Keratinocyte (primary cell): Measurements from ENCODE around the gene LCN10. TPM values are rescaled to one million over a fixed set of nuclear protein-coding genes. Genes with fewer than 3 reads are reported as not detected.

Experiments used
- DNase-seq: peaks from one replicate; pipeline ENCODE4 v3.0.0-alpha.2; 2011; ENCODE audit warnings: low read depth, missing footprints, low spot score
- FAIRE-seq: peaks from 2 replicates; lab custom pipeline; 2011; peaks lifted over from hg19 to GRCh38; lab: Jason Lieb, UNC
- H2AFZ ChIP-seq: 2 replicates; pipeline ENCODE4 v1.6.0; 2012; ENCODE audit warnings: low read length, control low read depth, inconsistent platforms; ENCODE audit not compliant: control insufficient read depth
- H3K27ac ChIP-seq: 2 replicates; pipeline ENCODE4 v1.5.1; 2011; ENCODE audit warnings: low read length; ENCODE audit not compliant: control insufficient read depth, insufficient read depth
- H3K27me3 ChIP-seq: 3 replicates; pipeline ENCODE4 v1.6.0; 2011; ENCODE audit warnings: low read length; ENCODE audit not compliant: control insufficient read depth, insufficient read depth; ENCODE audit errors: extremely low read depth
- H3K36me3 ChIP-seq, 2 experiments: 2 replicates in 1 of 2; 3 replicates in 1 of 2; pipeline ENCODE4 v1.5.1; 2011; ENCODE audit warnings: low read length in 2 of 2, mild to moderate bottlenecking in 1 of 2; ENCODE audit not compliant: control insufficient read depth in 2 of 2, insufficient read depth in 2 of 2; ENCODE audit errors: extremely low read depth in 1 of 2
- H3K4me1 ChIP-seq: 3 replicates; pipeline ENCODE4 v1.5.1; 2011; ENCODE audit warnings: low read length; ENCODE audit not compliant: control insufficient read depth, insufficient read depth; ENCODE audit errors: extremely low read depth
- H3K4me2 ChIP-seq: 3 replicates; pipeline ENCODE4 v1.6.0; 2011; ENCODE audit warnings: low read depth, low read length; ENCODE audit not compliant: control insufficient read depth, insufficient read depth; ENCODE audit errors: extremely low read depth
- H3K4me3 ChIP-seq, 3 experiments: fragments of 200-600 bp in 1 of 3; sonication (generic) in 1 of 3; 2 replicates in 2 of 3; 3 replicates in 1 of 3; pipeline ENCODE4 v1.5.1; 2011 to 2016; ENCODE audit warnings: low read length in 3 of 3, mild to moderate bottlenecking in 3 of 3, control low read depth in 2 of 3, inconsistent platforms in 1 of 3, low read depth in 1 of 3, mixed read lengths in 1 of 3, mixed run types in 1 of 3, moderate library complexity in 1 of 3; ENCODE audit not compliant: control insufficient read depth in 2 of 3, insufficient read depth in 2 of 3; ENCODE audit errors: extremely low read depth in 1 of 3
- H3K79me2 ChIP-seq: 2 replicates; pipeline ENCODE4 v1.6.0; 2012; ENCODE audit warnings: low read length; ENCODE audit not compliant: control insufficient read depth, insufficient read depth
- H3K9ac ChIP-seq: 3 replicates; pipeline ENCODE4 v1.6.0; 2011; ENCODE audit warnings: low read length; ENCODE audit not compliant: control insufficient read depth, insufficient read depth; ENCODE audit errors: extremely low read depth
- H3K9me1 ChIP-seq: 3 replicates; pipeline ENCODE4 v1.6.0; 2011; ENCODE audit warnings: low read length; ENCODE audit not compliant: control insufficient read depth, insufficient read depth; ENCODE audit errors: extremely low read depth
- H3K9me3 ChIP-seq: 2 replicates; pipeline ENCODE4 v1.5.1; 2012; ENCODE audit warnings: low read depth, low read length; ENCODE audit not compliant: control insufficient read depth
- H4K20me1 ChIP-seq: 3 replicates; pipeline ENCODE4 v1.6.0; 2011; ENCODE audit warnings: low read length; ENCODE audit not compliant: control insufficient read depth, insufficient read depth; ENCODE audit errors: extremely low read depth
- EZH2 ChIP-seq: IDR thresholded peaks from one replicate; pipeline ENCODE4 v1.6.1; 2012; ENCODE audit warnings: inconsistent platforms, mild to moderate bottlenecking, low read length, moderate library complexity
- dilution Hi-C: fragments of 300-500 bp; cut with MboI; formaldehyde crosslinking; loops from one replicate; pipeline ENCODE4 v1.7.0; 2020; ENCODE audit warnings: low sequenced_read_pairs; ENCODE audit not compliant: extremely low pct_ligation_motif_present
- polyA plus RNA-seq, 5 experiments: library from polyadenylated mRNA; depleted of rRNA in 3 of 5; stranded (reverse) in 3 of 5; stranded (forward) in 1 of 5; unstranded in 1 of 5; fragments of >200 nt; gene quantifications; 1 replicate in 1 of 5; 2 replicates in 3 of 5; 3 replicates in 1 of 5; pipeline versions ENCODE4 v1.2.1 to v1.2.3, GENCODE V29; 2011 to 2012; ENCODE audit warnings: missing spikeins in 2 of 5, low read depth in 1 of 5, low replicate concordance in 1 of 5
- TF ChIP-seq, protein P1 (sequence below), 3 experiments: IDR thresholded peaks in 1 of 3; conservative IDR thresholded peaks in 1 of 3; optimal IDR thresholded peaks in 1 of 3; 2 replicates in 2 of 3; 3 replicates in 1 of 3; pipeline versions ENCODE3 to v1.5.1; 2011; ENCODE audit warnings: low read length in 3 of 3, mild to moderate bottlenecking in 3 of 3, moderate library complexity in 2 of 3, control low read depth in 1 of 3, inconsistent platforms in 1 of 3; ENCODE audit not compliant: insufficient read depth in 2 of 3; ENCODE audit errors: extremely low read depth in 1 of 3

LCN10 gene
- polyA plus RNA-seq, 1 donor (not counting 4 experiments of a cell fraction or from before 2014, with no cell fraction given), result not detected

DNA sequence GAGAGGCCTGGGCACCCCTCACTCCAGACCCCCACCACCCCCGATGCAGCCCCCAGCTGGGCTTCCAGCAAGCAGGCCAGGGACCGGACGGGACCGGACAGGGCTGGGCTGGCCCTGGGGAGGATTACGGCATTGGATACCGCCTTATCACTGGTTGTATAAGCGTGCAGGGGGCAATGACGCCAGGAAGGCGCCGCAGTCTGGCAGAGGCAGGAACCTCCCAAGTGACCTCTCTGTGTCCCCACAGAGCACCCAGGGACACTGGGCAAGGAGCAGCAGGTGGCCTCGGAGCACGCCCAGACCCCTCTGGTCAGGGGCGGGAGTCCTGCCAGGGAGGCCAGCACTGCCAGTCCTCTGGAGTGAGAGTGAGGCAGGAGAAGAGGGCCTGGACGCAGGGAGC lies 22.3 kb upstream of the LCN10 start:
- dilution Hi-C loops, result no loop called here
- FAIRE-seq, result no peak
- H3K4me2 ChIP-seq, result no peak overlapping the region
- H4K20me1 ChIP-seq, result no peaks in the 10 kb centered on the region
- DNase-seq, result no peak
- no peak for TF ChIP-seq EZH2
- TF ChIP-seq, protein P1, sequence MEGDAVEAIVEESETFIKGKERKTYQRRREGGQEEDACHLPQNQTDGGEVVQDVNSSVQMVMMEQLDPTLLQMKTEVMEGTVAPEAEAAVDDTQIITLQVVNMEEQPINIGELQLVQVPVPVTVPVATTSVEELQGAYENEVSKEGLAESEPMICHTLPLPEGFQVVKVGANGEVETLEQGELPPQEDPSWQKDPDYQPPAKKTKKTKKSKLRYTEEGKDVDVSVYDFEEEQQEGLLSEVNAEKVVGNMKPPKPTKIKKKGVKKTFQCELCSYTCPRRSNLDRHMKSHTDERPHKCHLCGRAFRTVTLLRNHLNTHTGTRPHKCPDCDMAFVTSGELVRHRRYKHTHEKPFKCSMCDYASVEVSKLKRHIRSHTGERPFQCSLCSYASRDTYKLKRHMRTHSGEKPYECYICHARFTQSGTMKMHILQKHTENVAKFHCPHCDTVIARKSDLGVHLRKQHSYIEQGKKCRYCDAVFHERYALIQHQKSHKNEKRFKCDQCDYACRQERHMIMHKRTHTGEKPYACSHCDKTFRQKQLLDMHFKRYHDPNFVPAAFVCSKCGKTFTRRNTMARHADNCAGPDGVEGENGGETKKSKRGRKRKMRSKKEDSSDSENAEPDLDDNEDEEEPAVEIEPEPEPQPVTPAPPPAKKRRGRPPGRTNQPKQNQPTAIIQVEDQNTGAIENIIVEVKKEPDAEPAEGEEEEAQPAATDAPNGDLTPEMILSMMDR (optimal IDR thresholded peaks at IDR 0.05 in 1 of 3, IDR thresholded peaks at IDR 0.05 in 1 of 3, conservative IDR thresholded peaks at IDR 0.05 in 1 of 3; ENCODE audit: extremely low read depth in 1 of 3, insufficient read depth in 2 of 3, low read length in 3 of 3), result no peak
- no peaks in the 10 kb centered on the region for H3K9me1 ChIP-seq
- no peaks in the 10 kb centered on the region for H3K4me1 ChIP-seq
- H3K36me3 ChIP-seq, result no peaks in the 10 kb centered on the region
- no peak overlapping the region for H3K27ac ChIP-seq
- H3K79me2 ChIP-seq, result no peaks in the 10 kb centered on the region
- no peaks in the 10 kb centered on the region for H3K9me3 ChIP-seq
- H2AFZ ChIP-seq, result no peak overlapping the region
- H3K27me3 ChIP-seq, result peaks cover 17% of the 10 kb centered on the region
- H3K4me3 ChIP-seq, result no peak overlapping the region
- H3K9ac ChIP-seq, result no peak overlapping the region

DNA sequence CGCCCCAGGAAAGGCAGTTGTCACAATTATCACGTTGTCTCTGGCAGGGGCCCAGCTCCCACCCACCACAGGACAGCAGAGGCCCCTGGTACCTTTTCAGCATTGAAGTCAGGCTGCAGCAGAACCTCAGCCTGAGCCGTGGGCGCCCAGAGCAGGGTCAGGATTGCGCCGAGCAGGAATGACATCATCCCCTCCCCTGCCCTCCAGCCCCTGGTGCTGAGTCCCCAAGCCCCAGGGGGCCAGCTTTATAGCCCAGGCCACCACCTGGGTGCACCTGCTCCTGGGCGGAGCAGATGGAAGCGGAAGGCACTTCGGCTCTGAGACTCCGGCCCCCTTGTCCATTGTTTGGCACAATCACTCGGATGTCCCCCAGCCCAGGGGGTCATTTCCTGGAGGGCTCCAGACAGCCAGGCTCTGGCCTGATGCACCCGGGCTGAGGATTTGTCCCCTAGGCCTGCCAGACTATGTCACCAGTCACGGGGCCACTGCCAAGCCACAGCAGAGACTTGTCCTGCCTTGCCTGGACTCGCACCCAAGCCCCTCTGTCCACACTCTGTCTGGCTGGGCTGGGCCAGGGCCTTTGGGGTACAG lies 21.7 kb upstream of the LCN10 start, which contains the start of gene LCN15:
Gene LCN15, minus strand, starts transcription at position 218 of the 591 bp plus-strand sequence. Its CDS starts 30 bp downstream, at position 188.
- no peak for FAIRE-seq
- Histone ChIP-seq H2AFZ (no peak within 1 kb of the TSS), H3K79me2 (no peaks in the 10 kb centered on the region), H3K27me3 (peaks cover 23% of the 10 kb centered on the region), H3K9ac (no peak within 1 kb of the TSS), H3K4me3 (no peak within 1 kb of the TSS), H3K4me2 (no peak within 1 kb of the TSS), H3K9me3 (no peaks in the 10 kb centered on the region), H3K4me1 (no peaks in the 10 kb centered on the region), H3K36me3 (no peaks in the 10 kb centered on the region), H3K27ac (no peak within 1 kb of the TSS), H4K20me1 (no peaks in the 10 kb centered on the region), H3K9me1 (no peaks in the 10 kb centered on the region)
- dilution Hi-C loops, result no loop called here
- DNase-seq, result no peak
- TF ChIP-seq, protein P1 (optimal IDR thresholded peaks at IDR 0.05 in 1 of 3, IDR thresholded peaks at IDR 0.05 in 1 of 3, conservative IDR thresholded peaks at IDR 0.05 in 1 of 3; ENCODE audit: extremely low read depth in 1 of 3, insufficient read depth in 2 of 3, low read length in 3 of 3), result no peak
- TF ChIP-seq EZH2, result no peak
